ENCODE measurements around the gene DNM1L.

DNA sequence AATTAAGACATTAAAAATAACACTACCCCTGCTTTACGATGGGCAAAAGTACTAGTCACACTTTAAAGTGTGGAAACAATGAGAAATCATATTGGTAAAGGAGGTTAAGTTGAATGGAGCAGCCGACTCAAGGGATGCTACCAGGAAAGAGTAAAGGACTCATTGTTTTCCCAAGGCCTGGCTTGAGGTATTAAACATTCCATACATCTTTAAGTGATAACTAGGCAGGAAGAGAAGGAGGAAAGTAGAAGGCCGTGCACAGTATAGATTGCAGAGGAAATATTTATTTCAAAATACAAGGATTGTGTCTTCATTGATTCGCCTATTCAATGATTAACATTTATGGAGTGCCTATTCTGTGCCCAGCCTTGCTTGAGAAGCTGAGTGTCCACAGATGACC lies 97.2 kb downstream of the DNM1L start:
- TF ChIP-seq CTCF (IDR thresholded peaks at IDR 0.05): no peak
- no peak for TF ChIP-seq POLR2AphosphoS5 (IDR thresholded peaks at IDR 0.05)
- no peak for TF ChIP-seq POLR2A (IDR thresholded peaks at IDR 0.05; ENCODE audit: low read depth)
- TF ChIP-seq EP300 (IDR thresholded peaks at IDR 0.05): no peak

Measured in esophagus muscularis mucosa (tissue), 4 donors.